Inflammatory macrophage (primary cell): ENCODE data around the gene HOXA9.

Source experiments
- DNase-seq, 2 donors: peaks; one replicate each; pipeline ENCODE4 v3.0.0-alpha.2; 2020 to 2022

Gene HOXA9

DNA sequence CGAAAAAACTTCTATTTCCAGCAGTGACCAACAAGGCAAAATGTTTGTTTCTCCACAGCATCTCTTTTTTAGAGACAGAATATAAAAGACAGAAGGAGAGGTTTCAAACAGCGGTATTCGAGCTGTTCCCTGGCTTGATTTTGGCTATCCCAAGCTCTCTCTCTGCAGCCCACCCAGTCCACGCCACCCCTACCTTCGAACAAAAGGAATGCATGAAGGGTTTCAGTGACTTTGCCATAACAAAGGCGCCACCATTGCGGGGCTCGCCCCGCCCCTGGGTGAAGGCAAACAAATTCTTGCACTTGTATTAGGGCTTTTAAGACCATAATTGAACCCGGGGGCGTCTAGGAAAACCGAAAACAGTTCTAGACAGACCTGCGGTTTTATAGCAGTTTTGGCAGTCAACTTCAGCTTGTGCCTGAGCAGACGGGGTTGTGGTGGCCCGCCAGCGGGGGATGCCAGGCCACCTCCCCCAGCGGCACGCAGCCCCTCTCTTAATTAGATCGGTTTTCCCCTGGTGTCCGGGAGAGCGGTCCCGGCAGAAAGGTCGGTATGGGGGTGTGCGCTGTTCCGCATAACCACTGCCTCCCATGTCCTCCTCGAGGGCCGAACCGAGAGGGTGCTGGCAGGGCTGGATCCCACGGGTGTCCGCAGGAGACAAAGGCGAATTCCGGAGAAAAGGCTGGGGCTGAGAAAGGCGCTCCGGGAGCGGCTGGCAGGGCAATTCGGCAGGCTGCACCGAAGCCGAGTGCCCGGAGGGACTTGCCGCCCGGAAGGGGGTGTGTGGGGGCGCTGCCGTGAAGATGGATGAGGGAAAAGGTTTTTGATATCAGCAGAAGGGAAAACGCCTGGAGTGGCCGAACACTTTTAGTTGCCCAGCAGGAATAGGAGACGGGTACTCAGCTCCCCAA, 22.4 kb upstream of the HOXA9 start:
- DNase-seq: no peak

DNA sequence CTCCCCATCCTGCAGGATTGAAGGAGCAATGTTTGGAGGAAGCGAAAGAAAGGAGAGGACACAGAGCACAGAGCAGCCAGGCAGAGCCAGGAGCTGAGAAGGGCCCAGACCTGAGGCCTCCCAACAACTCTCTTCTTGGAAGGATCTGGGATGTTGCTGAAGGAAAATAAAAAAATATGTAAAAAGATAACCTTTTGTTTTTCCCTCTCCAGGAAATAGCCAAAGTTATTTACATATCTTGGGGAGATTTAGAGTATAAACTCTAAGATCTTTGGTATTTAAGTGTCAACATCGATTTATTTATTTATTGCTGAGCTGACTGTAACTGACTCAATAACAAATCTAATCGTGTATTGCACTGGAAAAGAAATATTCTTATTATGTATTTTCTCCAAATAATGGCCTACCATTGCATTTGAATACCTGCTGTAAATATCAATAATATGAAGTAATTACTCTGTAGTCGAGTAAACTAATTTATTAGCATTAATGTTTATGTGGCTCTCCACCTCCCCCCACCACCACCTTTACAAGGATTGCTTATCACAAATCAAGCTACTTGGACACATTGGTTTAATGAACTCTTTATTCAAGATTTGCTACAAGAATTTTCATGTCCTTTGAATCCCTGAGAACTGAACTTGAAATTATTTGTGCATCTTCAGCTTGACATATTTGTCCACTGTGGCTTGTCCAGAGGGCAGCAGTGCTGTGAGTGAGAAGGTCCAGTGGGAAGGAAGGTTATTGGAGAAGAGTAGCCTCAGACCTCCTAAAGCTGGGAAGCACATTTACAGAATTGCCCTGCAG, 21.5 kb upstream of the HOXA9 start:
- no peak for DNase-seq

- DNase-seq: no peak
Measured at GRCh38 chr7:27185854-27186667, 20.7 kb upstream of the HOXA9 start.

GRCh38 chr7:27185013-27185853, 19.9 kb upstream of the HOXA9 start, which contains the start of gene HOXA11:
HOXA11 (minus strand) TSS chr7:27185232; CDS start chr7:27185144, 88 bp downstream.
- DNase-seq: no peak

- peak in 1 of 2 donors; percentile 41 for DNase-seq
Measured at GRCh38 chr7:27184337-27185012, 19.1 kb upstream of the HOXA9 start.

- no peak for DNase-seq
Measured at GRCh38 chr7:27183682-27184336, 18.5 kb upstream of the HOXA9 start.

GRCh38 chr7:27182861-27183681, 17.7 kb upstream of the HOXA9 start:
- no peak for DNase-seq

DNA sequence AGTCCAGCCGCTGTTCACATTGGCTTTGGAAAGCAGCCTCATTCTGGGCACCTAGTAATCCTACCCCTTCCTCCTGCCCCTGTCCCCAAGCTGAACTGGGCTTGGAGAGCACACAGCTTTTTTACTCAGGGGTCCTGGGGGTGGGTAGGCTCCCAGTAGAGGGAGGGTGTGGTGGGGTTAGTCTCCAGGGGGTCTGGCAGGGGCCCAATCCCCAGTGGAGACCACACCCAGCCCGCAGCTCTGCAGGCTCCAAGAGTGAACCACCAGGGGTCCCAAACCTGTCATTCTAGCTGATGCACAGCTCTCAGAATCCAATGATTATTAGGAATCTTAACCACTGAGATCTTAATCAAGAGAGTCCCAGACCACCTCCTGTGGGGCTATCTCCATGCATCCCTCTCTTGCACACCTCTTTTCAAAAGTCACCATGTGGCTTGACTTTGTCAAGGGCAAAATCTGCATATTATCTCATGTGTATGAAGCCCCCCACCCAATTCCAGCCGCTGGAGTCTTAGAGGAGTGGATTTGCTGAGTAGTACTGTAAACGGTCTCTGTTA, 17.0 kb upstream of the HOXA9 start:
- DNase-seq: no peak

DNA sequence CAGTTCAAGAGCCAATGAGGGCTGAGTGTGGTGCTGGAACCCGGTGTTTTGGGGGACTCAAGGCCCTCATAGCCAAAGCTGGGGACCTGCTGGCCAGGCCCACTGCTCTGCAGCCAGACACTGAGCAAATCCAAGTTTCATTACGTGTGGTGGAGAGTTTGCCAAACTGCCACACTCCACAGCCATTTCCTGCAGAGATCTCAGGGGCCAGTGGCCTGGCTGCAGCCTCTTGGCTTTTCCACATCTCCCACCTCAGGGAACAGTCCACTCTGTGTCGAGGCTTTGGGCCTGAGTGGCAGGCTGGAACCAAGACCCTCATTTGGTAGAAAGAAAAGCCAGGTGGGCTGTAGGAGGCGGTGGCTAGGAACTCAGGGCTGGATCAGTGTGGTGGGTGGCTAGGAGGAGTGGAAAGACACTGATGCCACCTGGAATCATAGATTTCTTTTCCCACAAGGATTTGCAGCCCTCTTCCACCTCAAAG, 16.5 kb upstream of the HOXA9 start:
- DNase-seq: no peak

DNA sequence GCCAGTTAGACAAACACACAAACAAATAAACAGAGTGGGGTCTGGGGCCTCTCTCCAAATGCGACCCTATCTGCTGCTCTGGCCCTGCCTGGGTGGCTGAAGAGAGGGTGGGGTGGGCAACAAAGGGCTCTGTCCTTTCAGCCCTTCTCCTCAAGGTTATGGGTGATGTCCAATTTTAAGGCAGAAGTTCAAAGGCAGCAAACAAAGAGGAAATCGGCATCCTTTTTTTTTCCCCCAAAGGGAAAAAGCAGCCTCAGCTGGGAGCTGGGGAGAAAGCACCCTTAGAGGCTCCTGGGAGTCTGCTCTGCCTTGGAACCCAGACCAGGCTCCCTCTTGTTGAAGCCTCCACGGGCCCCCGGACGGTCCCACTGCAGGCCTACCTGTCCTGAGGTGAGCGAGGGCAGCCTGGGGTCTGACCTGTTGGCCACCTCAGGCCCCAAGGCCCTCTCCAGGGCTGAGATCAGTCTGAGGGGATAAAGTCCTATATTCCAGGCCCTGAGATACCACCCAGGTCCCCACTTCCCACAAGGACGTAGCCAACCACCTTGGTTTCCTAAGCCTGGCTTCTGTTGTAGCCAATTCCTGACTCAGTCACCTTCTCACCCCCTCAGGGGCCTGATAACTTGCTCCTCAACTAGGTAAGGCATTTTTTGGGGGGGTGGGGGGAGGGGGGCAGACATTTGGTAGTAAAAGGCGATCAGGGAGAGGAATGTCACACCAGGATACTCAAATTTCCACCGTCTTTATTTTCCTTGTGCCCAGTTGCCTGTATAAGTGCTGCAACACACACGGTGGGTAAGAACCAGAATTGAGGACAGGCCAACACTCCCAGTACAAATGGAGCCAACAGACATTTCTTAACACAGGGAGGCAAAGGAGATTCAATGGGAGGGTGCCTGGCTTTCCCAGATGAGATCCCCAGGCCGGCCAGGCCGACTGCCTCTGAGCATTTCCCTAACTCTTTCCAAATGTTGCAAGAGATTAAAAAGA, 15.4 kb upstream of the HOXA9 start:
- DNase-seq: no peak

DNA sequence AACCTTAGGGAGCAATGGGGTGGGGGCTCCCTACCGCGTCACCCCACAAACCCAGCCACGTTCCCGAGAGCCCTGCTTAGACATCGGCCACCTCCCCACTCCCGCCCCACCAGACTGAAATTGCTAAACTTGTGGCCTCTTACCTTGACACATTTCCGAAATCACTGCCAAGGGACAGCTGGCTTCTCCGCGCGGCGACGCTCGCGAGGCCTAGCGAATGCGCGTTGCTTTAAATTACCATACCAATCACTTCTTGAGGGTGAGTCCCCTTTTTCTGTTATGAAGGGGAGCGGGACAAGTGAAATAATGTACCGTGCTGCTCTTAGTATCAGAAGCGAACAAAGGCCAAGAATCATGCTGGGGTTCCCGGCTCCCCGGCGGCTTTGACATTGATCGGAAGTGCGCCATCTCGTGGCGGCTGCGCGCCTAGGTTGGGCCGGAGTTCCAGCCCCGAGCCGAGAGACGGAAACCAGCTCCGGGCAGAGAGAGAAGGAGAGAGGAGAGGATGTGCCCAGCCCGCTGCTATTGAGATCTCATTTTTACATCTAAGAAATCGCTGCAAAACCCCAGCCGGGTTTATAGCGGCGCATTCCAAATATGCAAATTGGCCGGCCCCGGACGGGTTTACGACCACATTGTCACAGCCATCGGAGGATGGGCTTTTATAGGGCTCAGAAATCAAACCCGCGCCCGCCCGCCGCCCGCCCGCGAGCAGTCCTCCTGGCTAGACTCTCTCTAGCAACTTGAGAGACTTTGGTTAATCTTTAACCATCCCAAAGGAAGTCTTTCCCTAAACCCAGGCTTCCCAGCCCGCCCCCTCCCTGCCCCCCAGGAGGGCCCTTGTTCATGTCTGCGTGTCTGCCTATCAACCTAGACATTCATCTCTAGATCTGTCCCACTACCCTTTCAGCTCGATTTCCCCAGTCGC, 14.4 kb upstream of the HOXA9 start:
- DNase-seq: peak; percentile 67 to 69

GRCh38 chr7:27179030-27179429, 13.7 kb upstream of the HOXA9 start:
- no peak for DNase-seq

DNA sequence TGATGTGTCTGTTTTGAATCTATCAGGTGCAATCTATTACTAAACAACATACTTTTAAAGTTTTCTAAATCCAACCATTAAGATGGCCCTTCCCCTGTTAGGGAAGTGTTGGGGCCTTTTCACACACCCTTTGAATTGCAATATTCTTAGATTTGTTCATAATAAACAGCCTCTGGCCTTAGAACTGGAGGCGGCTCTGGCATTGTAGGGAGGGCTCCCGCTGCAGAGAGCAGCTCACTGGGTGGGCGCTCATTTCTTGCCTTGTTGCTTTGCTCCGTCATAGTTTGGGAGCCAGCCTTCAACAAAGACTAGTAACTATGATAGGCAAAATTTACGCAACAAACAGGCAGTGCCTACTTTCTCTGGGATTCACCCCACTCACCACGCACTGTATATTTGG, 13.0 kb upstream of the HOXA9 start:
- DNase-seq: no peak

GRCh38 chr7:27177795-27178320, 12.5 kb upstream of the HOXA9 start:
- DNase-seq: no peak

- no peak for DNase-seq
Measured at GRCh38 chr7:27176962-27177794, 11.8 kb upstream of the HOXA9 start.

GRCh38 chr7:27176524-27176845, 11.1 kb upstream of the HOXA9 start:
- DNase-seq: no peak
